A673 (cell line): ENCODE measurements around the gene PRMT7. TPM values are rescaled to one million over a fixed set of nuclear protein-coding genes. Genes with fewer than 3 reads are reported as not detected.

ENCODE experiments used
- BruUV-seq: library from RNA; stranded (reverse); fragments of 400-500 nt; replicated peaks from 2 replicates; lab custom pipeline; 2021; lab: Mats Ljungman, UMichigan
- CTCF ChIA-PET: fragments of 300-600 bp; sonication (Branson Sonifier 250); formaldehyde crosslinking; loops from one replicate; lab custom pipeline; 2022; ENCODE audit warnings: antibody characterized with exemption; lab: Charles Lee
- POLR2A ChIA-PET: fragments of 300-600 bp; sonication (Branson Sonifier 250); formaldehyde crosslinking; loops from one replicate; lab custom pipeline; 2022; ENCODE audit warnings: antibody characterized with exemption; ENCODE audit not compliant: low non-redundant PET; lab: Charles Lee
- DNase-seq: peaks from one replicate; pipeline ENCODE4 v3.0.0-alpha.2; 2015; ENCODE audit warnings: low spot score
- H3K27ac ChIP-seq: fragments of 200-600 bp; sonication (generic); 2 replicates; pipeline ENCODE4 v1.5.1; 2016; ENCODE audit warnings: mixed run types, low read depth, mild to moderate bottlenecking, mixed read lengths, antibody characterized with exemption, low read length; ENCODE audit not compliant: poor library complexity, severe bottlenecking
- H3K27me3 ChIP-seq: fragments of 200-600 bp; sonication (generic); replicated peaks from 2 replicates; pipeline ENCODE4 v1.6.1; 2017; ENCODE audit warnings: mixed run types, low read depth, mild to moderate bottlenecking, mixed read lengths, antibody characterized with exemption, low read length; ENCODE audit not compliant: insufficient read depth, poor library complexity
- H3K36me3 ChIP-seq: fragments of 200-600 bp; sonication (generic); 2 replicates; pipeline ENCODE4 v1.6.1; 2016; ENCODE audit warnings: mixed run types, mild to moderate bottlenecking, mixed read lengths, antibody characterized with exemption, low read length; ENCODE audit not compliant: insufficient read depth, poor library complexity, severe bottlenecking
- H3K4me1 ChIP-seq: fragments of 200-600 bp; sonication (generic); 2 replicates; pipeline ENCODE4 v1.6.1; 2017; ENCODE audit warnings: mixed run types, mild to moderate bottlenecking, mixed read lengths, antibody characterized with exemption, low read length; ENCODE audit not compliant: insufficient read depth, poor library complexity, severe bottlenecking
- H3K4me3 ChIP-seq: fragments of 200-600 bp; sonication (generic); 2 replicates; pipeline ENCODE4 v1.5.1; 2016; ENCODE audit warnings: low read depth, mixed run types, mild to moderate bottlenecking, mixed read lengths, low read length; ENCODE audit not compliant: poor library complexity, severe bottlenecking
- H3K9me3 ChIP-seq: fragments of 200-600 bp; sonication (generic); 2 replicates; pipeline ENCODE4 v1.6.1; 2016; ENCODE audit warnings: mixed run types, low read depth, mild to moderate bottlenecking, mixed read lengths, antibody characterized with exemption, low read length; ENCODE audit not compliant: poor library complexity, severe bottlenecking
- EZH2 ChIP-seq: fragments of 200-600 bp; sonication (generic); IDR thresholded peaks from 2 replicates; pipeline ENCODE4 v1.6.1; 2017; ENCODE audit warnings: borderline replicate concordance, low read depth, mild to moderate bottlenecking, mixed read lengths, antibody characterized with exemption, low read length; ENCODE audit not compliant: poor library complexity, severe bottlenecking
- intact Hi-C: fragments of 100-400 bp; cut with micrococcal nuclease; formaldehyde crosslinking; loops from one replicate; pipeline ENCODE4 v1.10.0; 2022; ENCODE audit not compliant: unreplicated experiment
- total RNA-seq: library from RNA; stranded (reverse); gene quantifications from 2 replicates; pipeline ENCODE4 v1.2.3, GENCODE V29; 2021
- TF ChIP-seq, protein P1 (sequence below): fragments of 300-800, 200-600 bp; sonication (generic); conservative IDR thresholded peaks from 2 replicates; pipeline ENCODE4 v1.5.1; 2017; ENCODE audit warnings: low read depth, mild to moderate bottlenecking, antibody characterized with exemption, low read length, moderate library complexity, mixed read lengths

Gene PRMT7
- total RNA-seq, 1 experiment from 2014 or later, result 66.2 TPM

DNA sequence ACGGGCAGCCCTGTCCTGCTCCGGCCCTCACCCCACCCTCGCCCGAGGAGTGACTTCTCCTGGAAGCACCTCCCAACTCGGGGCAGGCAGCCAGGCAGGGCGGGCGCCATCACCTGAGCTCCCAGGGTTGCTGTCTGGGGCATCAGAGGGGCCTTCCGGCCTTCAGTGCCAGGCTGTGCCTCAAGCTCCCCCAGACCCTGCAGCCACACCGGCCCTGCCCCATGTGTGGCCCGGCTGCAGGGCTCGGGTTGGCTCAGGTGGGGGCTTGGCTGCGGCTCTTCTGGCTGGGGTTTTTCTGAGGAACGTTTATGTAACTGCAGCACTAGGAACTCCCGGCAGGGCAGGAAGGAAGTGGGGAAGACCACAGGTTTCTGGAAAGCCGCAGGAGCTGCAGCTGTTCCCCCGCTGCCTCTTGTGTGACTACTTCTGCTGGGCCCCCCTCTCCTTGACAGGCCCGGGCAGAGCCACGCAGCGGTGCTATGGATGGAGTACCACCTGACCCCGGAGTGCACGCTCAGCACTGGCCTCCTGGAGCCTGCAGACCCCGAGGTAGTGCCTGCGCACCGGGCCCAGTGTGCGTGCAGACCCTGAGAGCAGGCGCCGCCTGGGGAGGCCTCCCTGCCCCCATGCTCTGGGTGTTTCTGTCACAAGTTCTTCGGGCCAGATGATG is 45.6 kb downstream of the PRMT7 start:
- Histone ChIP-seq H3K27me3 (no peaks in the 10 kb centered on the region), H3K4me3 (no peak overlapping the region), H3K27ac (no peak overlapping the region), H3K9me3 (no peaks in the 10 kb centered on the region), H3K36me3 (peaks cover 23% of the 10 kb centered on the region), H3K4me1 (no peaks in the 10 kb centered on the region)
- POLR2A ChIA-PET, result no interaction called here
- DNase-seq, result no peak
- no TSS peak for BruUV-seq
- CTCF ChIA-PET, result no interaction called here
- no peak for TF ChIP-seq EZH2
- TF ChIP-seq, protein P1, sequence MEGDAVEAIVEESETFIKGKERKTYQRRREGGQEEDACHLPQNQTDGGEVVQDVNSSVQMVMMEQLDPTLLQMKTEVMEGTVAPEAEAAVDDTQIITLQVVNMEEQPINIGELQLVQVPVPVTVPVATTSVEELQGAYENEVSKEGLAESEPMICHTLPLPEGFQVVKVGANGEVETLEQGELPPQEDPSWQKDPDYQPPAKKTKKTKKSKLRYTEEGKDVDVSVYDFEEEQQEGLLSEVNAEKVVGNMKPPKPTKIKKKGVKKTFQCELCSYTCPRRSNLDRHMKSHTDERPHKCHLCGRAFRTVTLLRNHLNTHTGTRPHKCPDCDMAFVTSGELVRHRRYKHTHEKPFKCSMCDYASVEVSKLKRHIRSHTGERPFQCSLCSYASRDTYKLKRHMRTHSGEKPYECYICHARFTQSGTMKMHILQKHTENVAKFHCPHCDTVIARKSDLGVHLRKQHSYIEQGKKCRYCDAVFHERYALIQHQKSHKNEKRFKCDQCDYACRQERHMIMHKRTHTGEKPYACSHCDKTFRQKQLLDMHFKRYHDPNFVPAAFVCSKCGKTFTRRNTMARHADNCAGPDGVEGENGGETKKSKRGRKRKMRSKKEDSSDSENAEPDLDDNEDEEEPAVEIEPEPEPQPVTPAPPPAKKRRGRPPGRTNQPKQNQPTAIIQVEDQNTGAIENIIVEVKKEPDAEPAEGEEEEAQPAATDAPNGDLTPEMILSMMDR, result no peak
- intact Hi-C loops, result no loop called here

DNA sequence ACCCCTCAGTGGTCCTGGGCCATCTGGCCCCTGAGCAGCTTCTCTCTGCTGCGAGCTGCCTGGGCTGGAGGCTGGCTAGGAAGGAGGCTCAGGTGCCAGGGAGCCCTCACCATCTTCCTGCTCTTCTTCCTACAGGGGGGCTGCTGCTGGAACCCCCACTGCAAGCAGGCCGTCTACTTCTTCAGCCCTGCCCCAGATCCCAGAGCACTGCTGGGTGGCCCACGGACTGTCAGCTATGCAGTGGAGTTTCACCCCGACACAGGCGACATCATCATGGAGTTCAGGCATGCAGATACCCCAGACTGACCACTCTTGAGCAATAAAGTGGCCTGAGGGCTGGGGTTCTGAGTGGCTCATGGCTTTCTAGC is 46.1 kb downstream of the PRMT7 start:
- no peak overlapping the region for H3K27ac ChIP-seq
- no TSS peak for BruUV-seq
- POLR2A ChIA-PET, result no interaction called here
- TF ChIP-seq EZH2, result no peak
- TF ChIP-seq, protein P1, result no peak
- no peak overlapping the region for H3K4me3 ChIP-seq
- DNase-seq, result no peak
- H3K4me1 ChIP-seq, result no peaks in the 10 kb centered on the region
- H3K9me3 ChIP-seq, result no peaks in the 10 kb centered on the region
- H3K27me3 ChIP-seq, result no peaks in the 10 kb centered on the region
- CTCF ChIA-PET, result no interaction called here
- intact Hi-C loops, result no loop called here
- H3K36me3 ChIP-seq, result peaks cover 20% of the 10 kb centered on the region

DNA sequence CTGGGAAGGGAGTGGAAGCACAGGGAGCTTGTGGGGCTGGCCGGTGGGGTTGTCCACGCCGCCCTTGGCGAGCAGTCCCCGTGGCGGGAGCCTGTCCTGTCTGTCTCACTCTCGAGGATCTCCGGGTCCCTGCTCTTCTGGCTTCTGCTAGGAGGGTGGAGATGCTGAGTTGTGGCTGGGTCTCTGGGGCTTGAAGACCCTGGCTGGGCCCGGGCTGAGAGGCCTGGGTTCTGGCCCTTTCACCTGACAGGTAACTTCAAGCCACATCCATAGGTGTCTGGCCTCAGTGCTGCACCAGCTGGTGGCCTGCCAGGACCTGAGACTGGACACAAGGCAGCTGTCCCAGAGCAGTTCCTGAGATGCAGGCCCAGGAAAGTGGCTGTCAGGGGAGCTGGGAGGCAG is 46.7 kb downstream of the PRMT7 start:
- H3K4me3 ChIP-seq, result no peak overlapping the region
- TF ChIP-seq EZH2, result no peak
- TF ChIP-seq, protein P1, result no peak
- CTCF ChIA-PET, result no interaction called here
- H3K36me3 ChIP-seq, result peaks cover 16% of the 10 kb centered on the region
- H3K27me3 ChIP-seq, result no peaks in the 10 kb centered on the region
- no peak for DNase-seq
- intact Hi-C loops, result no loop called here
- no peaks in the 10 kb centered on the region for H3K4me1 ChIP-seq
- no peak overlapping the region for H3K27ac ChIP-seq
- no TSS peak for BruUV-seq
- no peaks in the 10 kb centered on the region for H3K9me3 ChIP-seq
- POLR2A ChIA-PET, result no interaction called here
